ENCODE results near the gene ADAMTS14.
A peak's percentile ranks its signal among the peaks of the same experiment; 100 is the strongest.
"Not testable (repeated sequence)": the region's sequence is repeated elsewhere in the genome, so short reads cannot be mapped to it uniquely, and the experiment has no call there.

ADAMTS14 gene

GRCh38 chr10:70643272-70643671 is 29.0 kb upstream of the ADAMTS14 start:
- H3K27me3 ChIP-seq (ENCODE audit: low read depth, low read length); H3K27ac ChIP-seq (ENCODE audit: low read length); H3K4me3 ChIP-seq (ENCODE audit: low read depth in 1 of 2, low read length in 2 of 2); H3K9me3 ChIP-seq (ENCODE audit: control insufficient read depth in 1 of 2, low read length in 2 of 2); H3K4me1 ChIP-seq (ENCODE audit: control insufficient read depth in 1 of 2, insufficient read depth in 2 of 2, low read length in 2 of 2); H3K36me3 ChIP-seq (ENCODE audit: control insufficient read depth in 1 of 2, insufficient read depth in 2 of 2, low read length in 2 of 2): not testable (repeated sequence)

- not testable (repeated sequence) for H3K36me3 ChIP-seq (ENCODE audit: control insufficient read depth in 1 of 2, insufficient read depth in 2 of 2, low read length in 2 of 2); H3K27me3 ChIP-seq (ENCODE audit: low read depth, low read length); H3K4me1 ChIP-seq (ENCODE audit: control insufficient read depth in 1 of 2, insufficient read depth in 2 of 2, low read length in 2 of 2); H3K4me3 ChIP-seq (ENCODE audit: low read depth in 1 of 2, low read length in 2 of 2); H3K27ac ChIP-seq (ENCODE audit: low read length); H3K9me3 ChIP-seq (ENCODE audit: control insufficient read depth in 1 of 2, low read length in 2 of 2)
Measured at GRCh38 chr10:70644959-70645358, 27.3 kb upstream of the ADAMTS14 start.

DNA sequence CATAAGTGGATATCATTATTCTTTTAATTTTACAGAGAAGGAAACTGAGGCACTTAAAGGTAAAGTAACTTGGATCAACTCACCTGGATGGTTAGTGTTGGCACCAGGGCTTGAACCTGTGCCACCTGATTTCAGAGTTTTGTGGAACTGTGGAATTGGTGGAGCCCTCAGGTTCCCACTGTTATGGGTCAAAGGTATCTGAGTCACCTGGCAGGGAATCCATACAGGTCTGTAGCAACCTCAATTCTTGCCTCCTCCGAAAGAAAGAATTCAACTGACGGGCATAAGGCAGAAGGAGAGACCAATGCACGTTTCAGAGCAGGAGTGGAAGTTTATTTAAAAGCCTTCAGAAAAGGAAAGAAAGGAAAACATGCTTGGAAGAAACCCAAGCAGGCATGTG is 25.2 kb upstream of the ADAMTS14 start:
- Histone ChIP-seq H3K27me3 (ENCODE audit: low read depth, low read length) (no peaks in the 10 kb centered on the region), H3K4me3 (ENCODE audit: low read depth in 1 of 2, low read length in 2 of 2) (no peak overlapping the region), H3K36me3 (ENCODE audit: control insufficient read depth in 1 of 2, insufficient read depth in 2 of 2, low read length in 2 of 2) (no peaks in the 10 kb centered on the region), H3K9me3 (ENCODE audit: control insufficient read depth in 1 of 2, low read length in 2 of 2) (peaks cover 0 to 2% of the 10 kb centered on the region in 2 donors), H3K27ac (ENCODE audit: low read length) (no peak overlapping the region), H3K4me1 (ENCODE audit: control insufficient read depth in 1 of 2, insufficient read depth in 2 of 2, low read length in 2 of 2) (no peaks in the 10 kb centered on the region)

DNA sequence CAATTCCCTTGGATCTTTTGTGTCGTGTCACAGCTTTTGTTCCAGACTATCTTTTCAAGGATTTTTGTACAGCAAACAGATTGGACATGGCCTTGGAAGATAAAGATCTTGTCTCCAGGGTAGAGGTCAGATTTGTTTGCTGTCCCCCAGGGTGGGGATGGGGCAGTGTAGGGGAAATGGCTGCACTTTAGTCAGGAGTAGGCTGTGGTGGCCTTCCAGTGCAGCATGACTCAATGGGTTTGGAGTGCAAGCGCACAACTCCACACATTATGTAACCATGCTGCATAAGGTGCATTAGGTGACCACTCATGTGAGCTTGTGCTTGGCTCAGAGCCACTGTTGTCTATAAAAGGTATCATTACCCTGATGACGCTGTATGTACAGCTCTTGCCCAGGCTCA is 23.9 kb upstream of the ADAMTS14 start:
- Histone ChIP-seq H3K27me3 (ENCODE audit: low read depth, low read length) (no peaks in the 10 kb centered on the region), H3K9me3 (ENCODE audit: control insufficient read depth in 1 of 2, low read length in 2 of 2) (peaks cover 0 to 2% of the 10 kb centered on the region in 2 donors), H3K27ac (ENCODE audit: low read length) (no peak overlapping the region), H3K4me3 (ENCODE audit: low read depth in 1 of 2, low read length in 2 of 2) (no peak overlapping the region), H3K4me1 (ENCODE audit: control insufficient read depth in 1 of 2, insufficient read depth in 2 of 2, low read length in 2 of 2) (peaks cover 0 to 6% of the 10 kb centered on the region in 2 donors), H3K36me3 (ENCODE audit: control insufficient read depth in 1 of 2, insufficient read depth in 2 of 2, low read length in 2 of 2) (no peaks in the 10 kb centered on the region)

DNA sequence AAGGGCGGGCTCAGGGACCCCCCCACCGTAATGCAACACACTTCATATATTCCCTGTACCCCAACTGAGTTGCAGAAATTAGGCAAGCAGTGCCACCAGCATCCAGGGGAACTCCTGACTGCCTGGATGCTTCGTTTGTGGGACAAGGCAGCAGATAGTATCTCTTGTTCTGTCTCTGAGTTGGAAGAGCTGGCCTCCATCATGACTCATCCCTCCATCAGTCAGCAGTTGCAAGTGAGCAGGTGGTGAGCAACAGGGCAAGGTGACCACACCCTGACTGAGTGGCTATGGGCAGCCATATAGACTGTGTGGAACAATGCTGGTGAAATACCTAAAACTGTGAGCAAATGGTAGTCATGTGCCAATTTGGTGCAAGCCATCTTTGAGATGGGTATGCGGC is 22.8 kb upstream of the ADAMTS14 start:
- no peaks in the 10 kb centered on the region for H3K36me3 ChIP-seq (ENCODE audit: control insufficient read depth in 1 of 2, insufficient read depth in 2 of 2, low read length in 2 of 2)

DNA sequence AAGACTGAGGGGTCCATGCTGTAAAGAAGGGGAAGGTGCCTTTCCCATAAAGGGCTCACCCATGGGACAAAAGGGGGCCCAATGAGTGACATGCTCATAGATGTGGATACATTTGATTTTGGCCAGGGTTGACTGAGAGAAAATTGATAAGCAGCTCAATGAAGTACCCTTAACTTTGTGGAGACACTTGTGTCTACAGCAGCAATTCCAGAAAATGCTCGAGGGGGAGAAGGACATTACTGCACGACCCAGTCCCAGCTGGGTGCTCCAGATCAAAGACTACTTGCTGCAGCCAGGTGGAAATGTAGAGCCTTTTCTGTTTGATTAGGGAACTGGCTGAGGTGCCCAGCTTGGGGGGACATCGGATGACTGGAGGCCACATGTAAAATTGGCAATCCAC is 22.2 kb upstream of the ADAMTS14 start:
- peaks cover 0 to 2% of the 10 kb centered on the region in 2 donors for H3K9me3 ChIP-seq (ENCODE audit: control insufficient read depth in 1 of 2, low read length in 2 of 2)
- no peaks in the 10 kb centered on the region for H3K27me3 ChIP-seq (ENCODE audit: low read depth, low read length)
- no peaks in the 10 kb centered on the region for H3K36me3 ChIP-seq (ENCODE audit: control insufficient read depth in 1 of 2, insufficient read depth in 2 of 2, low read length in 2 of 2)
- H3K4me3 ChIP-seq (ENCODE audit: low read depth in 1 of 2, low read length in 2 of 2), result no peak overlapping the region
- H3K4me1 ChIP-seq (ENCODE audit: control insufficient read depth in 1 of 2, insufficient read depth in 2 of 2, low read length in 2 of 2), result peaks cover 0 to 10% of the 10 kb centered on the region in 2 donors
- no peak overlapping the region for H3K27ac ChIP-seq (ENCODE audit: low read length)

More for the DNA sequence above, 22.8 kb upstream of the ADAMTS14 start:
- no peak overlapping the region for H3K27ac ChIP-seq (ENCODE audit: low read length)
- no peaks in the 10 kb centered on the region for H3K27me3 ChIP-seq (ENCODE audit: low read depth, low read length)
- peaks cover 0 to 10% of the 10 kb centered on the region in 2 donors for H3K4me1 ChIP-seq (ENCODE audit: control insufficient read depth in 1 of 2, insufficient read depth in 2 of 2, low read length in 2 of 2)
- H3K4me3 ChIP-seq (ENCODE audit: low read depth in 1 of 2, low read length in 2 of 2), result no peak overlapping the region
- peaks cover 0 to 2% of the 10 kb centered on the region in 2 donors for H3K9me3 ChIP-seq (ENCODE audit: control insufficient read depth in 1 of 2, low read length in 2 of 2)

DNA sequence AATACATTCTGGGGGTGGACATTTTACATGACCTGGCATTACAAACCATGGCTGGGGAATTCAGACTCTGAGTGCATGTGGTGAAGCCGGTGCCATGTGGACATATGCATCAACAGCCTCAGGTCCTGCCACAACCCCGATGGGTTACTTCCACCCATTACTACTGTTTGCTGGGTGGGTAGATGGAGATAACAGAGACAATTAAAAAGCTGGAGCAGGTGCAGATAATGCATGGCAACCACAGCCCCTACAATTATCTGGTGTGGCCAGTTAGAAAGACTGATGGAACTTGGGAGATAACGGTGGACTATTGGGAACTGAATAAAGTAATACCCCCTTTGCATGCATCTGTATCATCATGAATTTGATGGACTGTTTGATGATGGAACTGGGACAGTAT is 21.6 kb upstream of the ADAMTS14 start:
- H3K4me3 ChIP-seq (ENCODE audit: low read depth in 1 of 2, low read length in 2 of 2), result no peak overlapping the region
- no peaks in the 10 kb centered on the region for H3K27me3 ChIP-seq (ENCODE audit: low read depth, low read length)
- H3K4me1 ChIP-seq (ENCODE audit: control insufficient read depth in 1 of 2, insufficient read depth in 2 of 2, low read length in 2 of 2), result peaks cover 0 to 10% of the 10 kb centered on the region in 2 donors
- no peak overlapping the region for H3K27ac ChIP-seq (ENCODE audit: low read length)
- H3K36me3 ChIP-seq (ENCODE audit: control insufficient read depth in 1 of 2, insufficient read depth in 2 of 2, low read length in 2 of 2), result no peaks in the 10 kb centered on the region
- peaks cover 0 to 2% of the 10 kb centered on the region in 2 donors for H3K9me3 ChIP-seq (ENCODE audit: control insufficient read depth in 1 of 2, low read length in 2 of 2)

- no peaks in the 10 kb centered on the region for H3K27me3 ChIP-seq (ENCODE audit: low read depth, low read length)
- H3K9me3 ChIP-seq (ENCODE audit: control insufficient read depth in 1 of 2, low read length in 2 of 2), result peaks cover 0 to 2% of the 10 kb centered on the region in 2 donors
- no peak overlapping the region for H3K4me3 ChIP-seq (ENCODE audit: low read depth in 1 of 2, low read length in 2 of 2)
- no peak overlapping the region for H3K27ac ChIP-seq (ENCODE audit: low read length)
- H3K36me3 ChIP-seq (ENCODE audit: control insufficient read depth in 1 of 2, insufficient read depth in 2 of 2, low read length in 2 of 2), result no peaks in the 10 kb centered on the region
- peaks cover 4 to 10% of the 10 kb centered on the region in 2 donors for H3K4me1 ChIP-seq (ENCODE audit: control insufficient read depth in 1 of 2, insufficient read depth in 2 of 2, low read length in 2 of 2)
Measured at GRCh38 chr10:70651661-70652060, 20.6 kb upstream of the ADAMTS14 start.

GRCh38 chr10:70652761-70653657 is 19.3 kb upstream of the ADAMTS14 start:
- H3K27ac ChIP-seq (ENCODE audit: low read length), result peak overlapping the region; percentile 40
- no peak overlapping the region for H3K4me3 ChIP-seq (ENCODE audit: low read depth in 1 of 2, low read length in 2 of 2)
- peaks cover 0 to 2% of the 10 kb centered on the region in 2 donors for H3K9me3 ChIP-seq (ENCODE audit: control insufficient read depth in 1 of 2, low read length in 2 of 2)
- no peaks in the 10 kb centered on the region for H3K27me3 ChIP-seq (ENCODE audit: low read depth, low read length)
- H3K4me1 ChIP-seq (ENCODE audit: control insufficient read depth in 1 of 2, insufficient read depth in 2 of 2, low read length in 2 of 2), result peaks cover 4 to 10% of the 10 kb centered on the region in 2 donors
- no peaks in the 10 kb centered on the region for H3K36me3 ChIP-seq (ENCODE audit: control insufficient read depth in 1 of 2, insufficient read depth in 2 of 2, low read length in 2 of 2)

- Histone ChIP-seq H3K36me3 (ENCODE audit: control insufficient read depth in 1 of 2, insufficient read depth in 2 of 2, low read length in 2 of 2) (no peaks in the 10 kb centered on the region), H3K27me3 (ENCODE audit: low read depth, low read length) (no peaks in the 10 kb centered on the region), H3K9me3 (ENCODE audit: control insufficient read depth in 1 of 2, low read length in 2 of 2) (peaks cover 0 to 4% of the 10 kb centered on the region in 2 donors), H3K27ac (ENCODE audit: low read length) (no peak overlapping the region), H3K4me1 (ENCODE audit: control insufficient read depth in 1 of 2, insufficient read depth in 2 of 2, low read length in 2 of 2) (peaks cover 4 to 10% of the 10 kb centered on the region in 2 donors), H3K4me3 (ENCODE audit: low read depth in 1 of 2, low read length in 2 of 2) (no peak overlapping the region)
Measured at GRCh38 chr10:70655316-70655715, 17.0 kb upstream of the ADAMTS14 start.

- Histone ChIP-seq H3K4me1 (ENCODE audit: control insufficient read depth in 1 of 2, insufficient read depth in 2 of 2, low read length in 2 of 2) (peaks cover 4 to 10% of the 10 kb centered on the region in 2 donors), H3K4me3 (ENCODE audit: low read depth in 1 of 2, low read length in 2 of 2) (no peak overlapping the region), H3K36me3 (ENCODE audit: control insufficient read depth in 1 of 2, insufficient read depth in 2 of 2, low read length in 2 of 2) (no peaks in the 10 kb centered on the region), H3K27me3 (ENCODE audit: low read depth, low read length) (no peaks in the 10 kb centered on the region), H3K27ac (ENCODE audit: low read length) (no peak overlapping the region), H3K9me3 (ENCODE audit: control insufficient read depth in 1 of 2, low read length in 2 of 2) (peaks cover 0 to 4% of the 10 kb centered on the region in 2 donors)
Measured at GRCh38 chr10:70656489-70656888, 15.8 kb upstream of the ADAMTS14 start.
